ENCODE measurements around the gene SLC35E1. TPM values are rescaled to one million over a fixed set of nuclear protein-coding genes. Genes with fewer than 3 reads are reported as not detected.
"Not testable (repeated sequence)": the region's sequence is repeated elsewhere in the genome, so short reads cannot be mapped to it uniquely, and the experiment has no call there.

The SLC35E1 gene
- total and polyA plus RNA-seq, 2 experiments from 2014 or later = 17.0 to 30.3 TPM

- Histone ChIP-seq H4K20me1 (replicated peaks; ENCODE audit: insufficient read depth) (peaks cover 26% of the 10 kb centered on the region), H3K79me2 (replicated peaks; ENCODE audit: insufficient read depth) (peaks cover 54% of the 10 kb centered on the region), H3F3A (replicated peaks; ENCODE audit: low read depth) (0 out of 2 replicates have a peak, but pooled peaks cover 16% of the 10 kb centered on the region), H3K4me2 (peak overlapping the region; percentile 98), H3K4me1 (ENCODE audit: insufficient read depth) (peaks cover 11% of the 10 kb centered on the region)
- not testable (repeated sequence) for H3K9me2 ChIP-seq (ENCODE audit: insufficient read depth); H3K27me3 ChIP-seq (ENCODE audit: insufficient read depth); H3K4me3 ChIP-seq; ATAC-seq; H3K9me3 Mint-ChIP-seq; H2AFZ ChIP-seq; DNase-seq (ENCODE audit: low spot score); H3K36me3 ChIP-seq (ENCODE audit: insufficient read depth); H3K27ac ChIP-seq (ENCODE audit: low read depth)
- Mint-ChIP-seq H3K27ac (peak overlapping the region; percentile 95; the same call in 1 of the 2 replicates), H3K27me3 (ENCODE audit: insufficient read depth, low read depth, poor library complexity) (peaks cover 13% of the 10 kb centered on the region), H3K4me3 (peak overlapping the region; percentile 97), H3K36me3 (ENCODE audit: low read depth) (peaks cover 30% of the 10 kb centered on the region), H3K4me1 (peaks cover 20% of the 10 kb centered on the region)
These were observed 28.5 kb downstream of the SLC35E1 start for GRCh38 chr19:16543734-16544133.

- no peak for DNase-seq (ENCODE audit: low spot score)
- peaks cover 62% of the 10 kb centered on the region for H3K79me2 ChIP-seq (replicated peaks; ENCODE audit: insufficient read depth)
- H3K4me3 ChIP-seq = peak overlapping the region; percentile 100
- H3K27me3 ChIP-seq (ENCODE audit: insufficient read depth) = no peaks in the 10 kb centered on the region
- Mint-ChIP-seq H3K27ac (peak overlapping the region; percentile 95), H3K4me1 (peaks cover 20% of the 10 kb centered on the region), H3K27me3 (ENCODE audit: insufficient read depth, low read depth, poor library complexity) (peaks cover 13% of the 10 kb centered on the region), H3K4me3 (peak overlapping the region; percentile 97), H3K36me3 (ENCODE audit: low read depth) (peaks cover 36% of the 10 kb centered on the region), H3K9me3 (no peaks in the 10 kb centered on the region)
- peak overlapping the region; percentile 98 for H3K4me2 ChIP-seq
- 0 out of 2 replicates have a peak, but pooled peaks cover 5% of the 10 kb centered on the region for H3K36me3 ChIP-seq (ENCODE audit: insufficient read depth)
- peak overlapping the region; percentile 91 for H2AFZ ChIP-seq
- H3K27ac ChIP-seq (ENCODE audit: low read depth) = peak overlapping the region; percentile 67
- H3K9me2 ChIP-seq (ENCODE audit: insufficient read depth) = no peaks in the 10 kb centered on the region
- peaks cover 11% of the 10 kb centered on the region for H3K4me1 ChIP-seq (ENCODE audit: insufficient read depth)
- no peak; the same call in 1 of the 3 replicates for ATAC-seq
- H4K20me1 ChIP-seq (replicated peaks; ENCODE audit: insufficient read depth) = peaks cover 30% of the 10 kb centered on the region
- H3F3A ChIP-seq (replicated peaks; ENCODE audit: low read depth) = 0 out of 2 replicates have a peak, but pooled peaks cover 16% of the 10 kb centered on the region
- TF ChIP-seq STAT1 (IDR thresholded peaks at IDR 0.05; ENCODE audit: unreplicated experiment) (no peak), ZNF331 (CRISPR knock-in tag; IDR thresholded peaks at IDR 0.05; ENCODE audit: low read depth) (no peak), REST (IDR thresholded peaks at IDR 0.05; ENCODE audit: unreplicated experiment) (no peak), CREB1 (CRISPR knock-in tag; IDR thresholded peaks at IDR 0.05; ENCODE audit: low read depth) (no peak), POLR2AphosphoS5 (IDR thresholded peaks at IDR 0.05; ENCODE audit: low read depth) (no peak), EZH2phosphoT487 (IDR thresholded peaks at IDR 0.05; ENCODE audit: unreplicated experiment) (no peak), CTCF (conservative IDR thresholded peaks at IDR 0.05; ENCODE audit: low read depth in 2 of 2) (no peak), ZNF462 (CRISPR knock-in tag; IDR thresholded peaks at IDR 0.05) (no peak), EZH2 (IDR thresholded peaks at IDR 0.05; ENCODE audit: low read depth, unreplicated experiment) (no peak), ZNF114 (CRISPR knock-in tag; IDR thresholded peaks at IDR 0.05) (no peak)
These were observed 29.2 kb downstream of the SLC35E1 start for GRCh38 chr19:16542910-16543472.
